IMR-90 (cell line): ENCODE measurements around the gene GRAP. TPM values are rescaled to one million over a fixed set of nuclear protein-coding genes. Genes with fewer than 3 reads are reported as not detected.

ENCODE experiments used
- ATAC-seq: fragments of 200-7000 bp; cut with Tn5 transposase; 2 replicates; pipeline ENCODE4 v1.9.1; 2020; ENCODE audit warnings: low read depth, mild to moderate bottlenecking, moderate library complexity
- BruUV-seq: library from RNA; stranded (reverse); fragments of 400-500 nt; replicated peaks from 2 replicates; lab custom pipeline; 2021; lab: Mats Ljungman, UMichigan
- CTCF ChIA-PET: fragments of 300-600 bp; formaldehyde crosslinking; extraction: SDS; loops from one replicate; lab custom pipeline; 2021; ENCODE audit warnings: antibody characterized with exemption; lab: Yijun Ruan, JAX
- POLR2A ChIA-PET: fragments of 300-600 bp; sonication (Branson Sonifier 250); formaldehyde crosslinking; loops from one replicate; lab custom pipeline; 2022; ENCODE audit warnings: antibody characterized with exemption; ENCODE audit not compliant: unreplicated experiment; lab: Charles Lee
- DNase-seq: peaks from one replicate; pipeline ENCODE4 v3.0.0; 2013
- H2AFZ ChIP-seq: replicated peaks from 2 replicates; pipeline ENCODE3; 2013; ENCODE audit warnings: low read length, mild to moderate bottlenecking; ENCODE audit not compliant: poor library complexity
- H2AK5ac ChIP-seq: 2 replicates; pipeline ENCODE4 v1.6.1; 2013; ENCODE audit warnings: low read depth, low read length, inconsistent platforms
- H2AK9ac ChIP-seq: replicated peaks from 2 replicates; pipeline ENCODE3; 2013; ENCODE audit warnings: mild to moderate bottlenecking, low read depth, low read length, moderate library complexity; ENCODE audit not compliant: poor library complexity
- H2BK120ac ChIP-seq: 2 replicates; pipeline ENCODE4 v1.6.1; 2013; ENCODE audit warnings: low read depth, low read length, inconsistent platforms
- H2BK15ac ChIP-seq: 3 replicates; pipeline ENCODE4 v1.6.1; 2013; ENCODE audit warnings: low read depth, low read length, inconsistent platforms
- H2BK20ac ChIP-seq: 2 replicates; pipeline ENCODE4 v1.6.1; 2013; ENCODE audit warnings: low read depth, mild to moderate bottlenecking, inconsistent platforms, low read length, moderate library complexity
- H2BK5ac ChIP-seq: 2 replicates; pipeline ENCODE4 v1.6.1; 2013; ENCODE audit warnings: mild to moderate bottlenecking, low read depth, low read length, inconsistent platforms; ENCODE audit not compliant: poor library complexity, severe bottlenecking
- H3K14ac ChIP-seq: replicated peaks from 2 replicates; pipeline ENCODE4 v1.6.1; 2013; ENCODE audit warnings: low read depth, low read length, inconsistent platforms
- H3K18ac ChIP-seq: 2 replicates; pipeline ENCODE4 v1.6.1; 2013; ENCODE audit warnings: low read depth, low read length, control low read depth
- H3K23ac ChIP-seq: 2 replicates; pipeline ENCODE4 v1.6.1; 2013; ENCODE audit warnings: low read depth, low read length, inconsistent platforms
- H3K27ac ChIP-seq: 2 replicates; pipeline ENCODE4 v1.5.1; 2013; ENCODE audit warnings: mild to moderate bottlenecking, control low read depth, low read length; ENCODE audit not compliant: insufficient read depth
- H3K27me3 ChIP-seq: 2 replicates; pipeline ENCODE4 v1.6.1; 2013; ENCODE audit warnings: low read length; ENCODE audit not compliant: control insufficient read depth, insufficient read depth
- H3K36me3 ChIP-seq: 2 replicates; pipeline ENCODE4 v1.6.1; 2013; ENCODE audit warnings: low read length, mixed read lengths; ENCODE audit not compliant: control insufficient read depth, insufficient read depth
- H3K4ac ChIP-seq: 2 replicates; pipeline ENCODE4 v1.6.1; 2013; ENCODE audit warnings: low read depth, low read length, inconsistent platforms
- H3K4me1 ChIP-seq: 2 replicates; pipeline ENCODE4 v1.6.1; 2013; ENCODE audit warnings: low read length, mixed read lengths; ENCODE audit not compliant: control insufficient read depth, insufficient read depth
- H3K4me2 ChIP-seq: 2 replicates; pipeline ENCODE4 v1.6.1; 2013; ENCODE audit warnings: low read depth, mild to moderate bottlenecking, control low read depth, low read length, moderate library complexity
- H3K4me3 ChIP-seq: 2 replicates; pipeline ENCODE4 v1.5.1; 2013; ENCODE audit warnings: low read depth, mild to moderate bottlenecking, control low read depth, low read length, moderate library complexity; ENCODE audit not compliant: insufficient read depth
- H3K56ac ChIP-seq: 2 replicates; pipeline ENCODE4 v1.6.1; 2013; ENCODE audit warnings: low read length, inconsistent platforms; ENCODE audit not compliant: insufficient read depth; ENCODE audit errors: extremely low read depth
- H3K79me1 ChIP-seq, 2 experiments: 2 replicates each; pipeline ENCODE4 v1.6.1; 2013; ENCODE audit warnings: low read length in 2 of 2, inconsistent platforms in 1 of 2, low read depth in 1 of 2
- H3K9ac ChIP-seq: 2 replicates; pipeline ENCODE4 v1.6.1; 2013; ENCODE audit warnings: low read depth, low read length, control low read depth
- H3K9me1 ChIP-seq: 2 replicates; pipeline ENCODE4 v1.6.1; 2013; ENCODE audit warnings: low read length, inconsistent platforms; ENCODE audit not compliant: insufficient read depth
- H3K9me3 ChIP-seq: 2 replicates; pipeline ENCODE4 v1.6.1; 2013; ENCODE audit warnings: low read length; ENCODE audit not compliant: control insufficient read depth, insufficient read depth
- H4K20me1 ChIP-seq: 2 replicates; pipeline ENCODE4 v1.6.1; 2013; ENCODE audit warnings: low read length, inconsistent platforms; ENCODE audit not compliant: insufficient read depth
- H4K5ac ChIP-seq: 2 replicates; pipeline ENCODE4 v1.6.1; 2013; ENCODE audit warnings: mild to moderate bottlenecking, low read depth, low read length, control low read depth
- H4K8ac ChIP-seq, 2 experiments: 2 replicates each; pipeline ENCODE4 v1.6.1; 2013; ENCODE audit warnings: low read depth in 2 of 2, low read length in 2 of 2, control low read depth in 1 of 2, inconsistent platforms in 1 of 2
- H4K91ac ChIP-seq: 2 replicates; pipeline ENCODE4 v1.6.1; 2013; ENCODE audit warnings: low read depth, low read length, inconsistent platforms; ENCODE audit not compliant: insufficient read depth
- BHLHE40 ChIP-seq: fragments of 150-350 bp; IDR thresholded peaks from 2 replicates; pipeline ENCODE4 v1.6.1; 2016; ENCODE audit warnings: mild to moderate bottlenecking, low read depth, low read length
- CEBPB ChIP-seq: IDR thresholded peaks from 2 replicates; pipeline ENCODE4 v1.6.1; 2012; ENCODE audit warnings: low read depth, low read length, improper control_type of control experiment
- CHD1 ChIP-seq: IDR thresholded peaks from 2 replicates; pipeline ENCODE4 v1.6.1; 2012; ENCODE audit warnings: low read depth, low read length, improper control_type of control experiment
- FOS ChIP-seq: fragments of 150-350 bp; IDR thresholded peaks from 2 replicates; pipeline ENCODE4 v1.6.1; 2016; ENCODE audit warnings: low read depth, low read length
- MAFK ChIP-seq: IDR thresholded peaks from 2 replicates; pipeline ENCODE4 v1.6.1; 2012; ENCODE audit warnings: low read depth, low read length, improper control_type of control experiment
- MAZ ChIP-seq: IDR thresholded peaks from 2 replicates; pipeline ENCODE4 v1.6.1; 2012; ENCODE audit warnings: low read depth, mild to moderate bottlenecking, low read length, improper control_type of control experiment, moderate library complexity, borderline replicate concordance
- MXI1 ChIP-seq: IDR thresholded peaks from 2 replicates; pipeline ENCODE4 v1.6.1; 2012; ENCODE audit warnings: low read depth, mild to moderate bottlenecking, low read length, moderate library complexity, borderline replicate concordance
- NFE2L2 ChIP-seq: fragments of 150-350 bp; IDR thresholded peaks from 2 replicates; pipeline ENCODE4 v1.6.1; 2016; ENCODE audit warnings: low read depth, mild to moderate bottlenecking, low read length
- POLR2A ChIP-seq: IDR thresholded peaks from 2 replicates; pipeline ENCODE4 v1.6.1; 2012; ENCODE audit warnings: mild to moderate bottlenecking, low read depth, low read length
- RAD21 ChIP-seq: IDR thresholded peaks from 2 replicates; pipeline ENCODE4 v1.6.1; 2012; ENCODE audit warnings: low read length, improper control_type of control experiment
- RCOR1 ChIP-seq: IDR thresholded peaks from 2 replicates; pipeline ENCODE4 v1.6.1; 2012; ENCODE audit warnings: mild to moderate bottlenecking, low read length, improper control_type of control experiment; ENCODE audit not compliant: insufficient replicate concordance
- RFX5 ChIP-seq: IDR thresholded peaks from 2 replicates; pipeline ENCODE4 v1.8.0; 2012; ENCODE audit warnings: low read depth, mild to moderate bottlenecking, low read length, moderate library complexity
- SMC3 ChIP-seq: fragments of 150-350 bp; IDR thresholded peaks from 2 replicates; pipeline ENCODE4 v1.6.1; 2016; ENCODE audit warnings: low read depth, mild to moderate bottlenecking, antibody characterized with exemption, low read length, moderate library complexity
- USF2 ChIP-seq: fragments of 150-350 bp; IDR thresholded peaks from 2 replicates; pipeline ENCODE4 v1.6.1; 2017; ENCODE audit warnings: mild to moderate bottlenecking, antibody characterized with exemption, low read length, low read depth
- WGBS, 2 experiments: methylation state at CpG; one replicate each; pipeline versions ENCODE4 v1.1.5 to v1.1.7; 2013; ENCODE audit warnings: missing lambda C conversion rate in 2 of 2; ENCODE audit not compliant: insufficient read length in 1 of 2; ENCODE audit errors: extremely low coverage in 2 of 2; 5-methylcytosine and 5-hydroxymethylcytosine counted together
- dilution Hi-C: fragments of 300-500 bp; cut with HindIII; formaldehyde crosslinking; loops from one replicate; pipeline ENCODE4 v1.14.3; 2018; ENCODE audit warnings: low sequenced_read_pairs; ENCODE audit not compliant: unreplicated experiment
- in situ Hi-C: fragments of 300-500 bp; cut with MboI; formaldehyde crosslinking; loops from 3 replicates; pipeline ENCODE4 v1.14.3; 2019; ENCODE audit warnings: low sequenced_read_pairs, inconsistent platforms, mixed read lengths
- intact Hi-C: fragments of 100-400 bp; cut with micrococcal nuclease; formaldehyde crosslinking; loops from 2 replicates; pipeline ENCODE4 v1.10.0; 2022
- polyA plus RNA-seq, 3 experiments: library from polyadenylated mRNA; depleted of rRNA; stranded (reverse); fragments of >200 nt; gene quantifications; 2 replicates each; pipeline ENCODE4 v1.2.3, GENCODE V29; 2012; ENCODE audit warnings: low replicate concordance in 1 of 3
- total RNA-seq: library from RNA; depleted of rRNA; stranded (reverse); fragments of >200 nt; gene quantifications from 2 replicates; pipeline ENCODE4 v1.2.3, GENCODE V29; 2012
- TF ChIP-seq, protein P1 (sequence below): fragments of 150-350 bp; IDR thresholded peaks from 2 replicates; pipeline ENCODE4 v1.6.1; 2016; ENCODE audit warnings: low read depth, mild to moderate bottlenecking, low read length, moderate library complexity, borderline replicate concordance

GRAP gene
- total and polyA plus RNA-seq, 2 of the 4 experiments (the other 2 are of a cell fraction), result under 0.01 to 0.14 TPM

- TF ChIP-seq POLR2A, result peak; percentile 23; the same call in 1 of the 2 replicates
- no peak for TF ChIP-seq USF2
- TF ChIP-seq RFX5, result no peak
- TF ChIP-seq NFE2L2, result no peak
- no peak for TF ChIP-seq MAFK
- TF ChIP-seq RCOR1, result peak; percentile 88
- TF ChIP-seq RAD21, result no peak
- peak; percentile 45 for TF ChIP-seq FOS
- TF ChIP-seq CHD1, result no peak
- TF ChIP-seq, protein P1, sequence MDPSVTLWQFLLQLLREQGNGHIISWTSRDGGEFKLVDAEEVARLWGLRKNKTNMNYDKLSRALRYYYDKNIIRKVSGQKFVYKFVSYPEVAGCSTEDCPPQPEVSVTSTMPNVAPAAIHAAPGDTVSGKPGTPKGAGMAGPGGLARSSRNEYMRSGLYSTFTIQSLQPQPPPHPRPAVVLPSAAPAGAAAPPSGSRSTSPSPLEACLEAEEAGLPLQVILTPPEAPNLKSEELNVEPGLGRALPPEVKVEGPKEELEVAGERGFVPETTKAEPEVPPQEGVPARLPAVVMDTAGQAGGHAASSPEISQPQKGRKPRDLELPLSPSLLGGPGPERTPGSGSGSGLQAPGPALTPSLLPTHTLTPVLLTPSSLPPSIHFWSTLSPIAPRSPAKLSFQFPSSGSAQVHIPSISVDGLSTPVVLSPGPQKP, result no peak
- TF ChIP-seq MXI1, result no peak
- TF ChIP-seq MAZ, result peak; percentile 57; the same call in 1 of the 2 replicates
- no peak for TF ChIP-seq SMC3
- TF ChIP-seq CEBPB, result no peak
- TF ChIP-seq BHLHE40, result peak; percentile 57; the same call in 1 of the 2 replicates
- Histone ChIP-seq H4K91ac (no peak overlapping the region), H4K5ac (no peak overlapping the region), H2BK5ac (peak overlapping the region; percentile 25), H3K9me1 (peaks cover 13% of the 10 kb centered on the region), H2BK120ac (no peak overlapping the region), H3K4me2 (peak overlapping the region; percentile 9; the same call in 1 of the 2 replicates), H3K79me1 (peaks cover 12 to 51% of the 10 kb centered on the region in 2 experiments), H3K14ac (peak overlapping the region; percentile 83), H3K27ac (peak overlapping the region; percentile 6; the same call in 1 of the 2 replicates), H2AFZ (peak overlapping the region; percentile 82), H3K56ac (no peak overlapping the region), H3K23ac (no peak overlapping the region; the same call in none of the 2 replicates), H2AK5ac (peak overlapping the region; percentile 64; the same call in 1 of the 2 replicates), H3K4me3 (no peak overlapping the region), H3K4ac (peak overlapping the region; percentile 81), H3K4me1 (peaks cover 19% of the 10 kb centered on the region), H4K8ac (peak overlapping the region; percentile 15 to 87; a peak in 3 of 4 replicates), H2AK9ac (peak overlapping the region; percentile 86), H3K18ac (no peak overlapping the region), H4K20me1 (no peaks in the 10 kb centered on the region), H2BK15ac (no peak overlapping the region), H2BK20ac (no peak overlapping the region), H3K36me3 (peaks cover 37% of the 10 kb centered on the region), H3K9me3 (no peaks in the 10 kb centered on the region), H3K9ac (no peak overlapping the region), H3K27me3 (no peaks in the 10 kb centered on the region)
- ATAC-seq, result peak; percentile 50
- CTCF ChIA-PET, result no interaction called here
- POLR2A ChIA-PET, result no interaction called here
- dilution Hi-C loops (no loop called here), in situ Hi-C loops (no loop called here), intact Hi-C loops (no loop called here)
- peak; percentile 88 for DNase-seq
- BruUV-seq, result no TSS peak
- 54% methylated on average over 7 of the region's 13 CpGs; no CpG with 5 or more reads in 1 of the 2 experiments for WGBS, 2 experiments
These were observed 65.9 kb downstream of the GRAP start for GRCh38 chr17:18980682-18981334.
